ENCODE data around the gene DNAL1.

DNAL1 gene

GRCh38 chr14:73725116-73726024 lies 80.6 kb downstream of the DNAL1 start:
- peak; percentile 51 for DNase-seq (ENCODE audit: low read depth)

- no peak for DNase-seq (ENCODE audit: low read depth)
These were observed 81.5 kb downstream of the DNAL1 start for GRCh38 chr14:73726025-73726961.

GRCh38 chr14:73727166-73727565 lies 82.4 kb downstream of the DNAL1 start:
- no peak for DNase-seq (ENCODE audit: low read depth)

- peak; percentile 79 for DNase-seq (ENCODE audit: low read depth)
These were observed 84.0 kb downstream of the DNAL1 start for GRCh38 chr14:73728717-73729330.

- no peak for DNase-seq (ENCODE audit: low read depth)
These were observed 84.9 kb downstream of the DNAL1 start for GRCh38 chr14:73729556-73730265.

GRCh38 chr14:73731111-73731510 lies 86.3 kb downstream of the DNAL1 start:
- DNase-seq (ENCODE audit: low read depth): no peak

- DNase-seq (ENCODE audit: low read depth): no peak
These were observed 87.2 kb downstream of the DNAL1 start for GRCh38 chr14:73732006-73732405.

GRCh38 chr14:73736842-73737241 lies 92.1 kb downstream of the DNAL1 start:
- no peak for DNase-seq (ENCODE audit: low read depth)

GRCh38 chr14:73738518-73739173 lies 93.9 kb downstream of the DNAL1 start:
- DNase-seq (ENCODE audit: low read depth): no peak

- no peak for DNase-seq (ENCODE audit: low read depth)
These were observed 94.5 kb downstream of the DNAL1 start for GRCh38 chr14:73739174-73739898.

- DNase-seq (ENCODE audit: low read depth): no peak
These were observed 95.3 kb downstream of the DNAL1 start for GRCh38 chr14:73739899-73740617.

GRCh38 chr14:73740618-73741326 lies 96.0 kb downstream of the DNAL1 start:
- DNase-seq (ENCODE audit: low read depth): no peak

- DNase-seq (ENCODE audit: low read depth): peak; percentile 82
These were observed 96.6 kb downstream of the DNAL1 start for GRCh38 chr14:73741386-73741875.

GRCh38 chr14:73741876-73742519 lies 97.2 kb downstream of the DNAL1 start:
- DNase-seq (ENCODE audit: low read depth): peak; percentile 44

GRCh38 chr14:73742520-73743238 lies 97.9 kb downstream of the DNAL1 start:
- no peak for DNase-seq (ENCODE audit: low read depth)

GRCh38 chr14:73743431-73743931 lies 98.7 kb downstream of the DNAL1 start:
- peak; percentile 46 for DNase-seq (ENCODE audit: low read depth)

GRCh38 chr14:73744175-73744867 lies 99.5 kb downstream of the DNAL1 start:
- no peak for DNase-seq (ENCODE audit: low read depth)

Data from EH (cell line).